SU-DHL-6 (cell line): ENCODE measurements around the gene ZC4H2.

Experiments used
- EZH2phosphoT487 ChIP-seq: fragments of 200-600 bp; sonication (generic), shearing (Covaris generic); conservative IDR thresholded peaks from 2 replicates; pipeline ENCODE4 v1.6.1; 2018; ENCODE audit warnings: mild to moderate bottlenecking, antibody characterized with exemption, low read length, moderate library complexity, mixed read lengths
- TF ChIP-seq, protein P1 (sequence below): fragments of 200-600 bp; sonication (generic); IDR thresholded peaks from one replicate; pipeline ENCODE4 v1.5.1; 2017; ENCODE audit warnings: antibody characterized with exemption, mild to moderate bottlenecking, low read length, moderate library complexity; ENCODE audit not compliant: insufficient read depth, poor library complexity, severe bottlenecking

DNA sequence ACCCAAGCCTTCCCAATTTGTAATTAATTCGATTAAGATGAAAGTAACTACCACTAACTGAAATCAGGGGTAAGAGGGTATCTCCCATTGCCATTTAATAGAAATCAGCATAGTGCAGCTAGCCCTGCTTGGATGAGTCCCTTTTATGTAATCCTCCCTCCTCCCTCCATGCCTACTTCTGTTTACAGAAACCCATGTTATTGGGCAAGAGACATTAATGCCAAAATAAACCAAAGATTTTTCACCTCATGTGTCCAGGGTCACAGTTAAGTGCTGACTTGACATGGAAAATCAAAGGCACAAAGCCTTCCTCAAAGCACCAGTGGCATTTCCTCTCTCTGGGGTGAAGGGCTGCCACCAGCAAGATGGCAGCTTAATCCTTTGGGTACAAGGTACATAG lies 50.8 kb downstream of the ZC4H2 start:
- TF ChIP-seq, protein P1, sequence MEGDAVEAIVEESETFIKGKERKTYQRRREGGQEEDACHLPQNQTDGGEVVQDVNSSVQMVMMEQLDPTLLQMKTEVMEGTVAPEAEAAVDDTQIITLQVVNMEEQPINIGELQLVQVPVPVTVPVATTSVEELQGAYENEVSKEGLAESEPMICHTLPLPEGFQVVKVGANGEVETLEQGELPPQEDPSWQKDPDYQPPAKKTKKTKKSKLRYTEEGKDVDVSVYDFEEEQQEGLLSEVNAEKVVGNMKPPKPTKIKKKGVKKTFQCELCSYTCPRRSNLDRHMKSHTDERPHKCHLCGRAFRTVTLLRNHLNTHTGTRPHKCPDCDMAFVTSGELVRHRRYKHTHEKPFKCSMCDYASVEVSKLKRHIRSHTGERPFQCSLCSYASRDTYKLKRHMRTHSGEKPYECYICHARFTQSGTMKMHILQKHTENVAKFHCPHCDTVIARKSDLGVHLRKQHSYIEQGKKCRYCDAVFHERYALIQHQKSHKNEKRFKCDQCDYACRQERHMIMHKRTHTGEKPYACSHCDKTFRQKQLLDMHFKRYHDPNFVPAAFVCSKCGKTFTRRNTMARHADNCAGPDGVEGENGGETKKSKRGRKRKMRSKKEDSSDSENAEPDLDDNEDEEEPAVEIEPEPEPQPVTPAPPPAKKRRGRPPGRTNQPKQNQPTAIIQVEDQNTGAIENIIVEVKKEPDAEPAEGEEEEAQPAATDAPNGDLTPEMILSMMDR, result no peak
- no peak for TF ChIP-seq EZH2phosphoT487
